Endothelial cell of umbilical vein (primary cell): ENCODE data around the gene ARHGAP21. TPM values are rescaled to one million over a fixed set of nuclear protein-coding genes. Genes with fewer than 3 reads are reported as not detected.

Source experiments
- BruUV-seq: library from RNA; stranded (reverse); fragments of 400-500 nt; replicated peaks from 2 replicates; lab custom pipeline; 2021; lab: Mats Ljungman, UMichigan
- CTCF ChIA-PET: fragments of 300-600, 350-600 bp; sonication (Branson Sonifier 250); formaldehyde crosslinking; loops from one replicate; lab custom pipeline; 2021; ENCODE audit warnings: antibody characterized with exemption, inconsistent platforms; lab: Charles Lee
- POLR2A ChIA-PET: fragments of 300-600, 350-600 bp; sonication (Branson Sonifier 250); formaldehyde crosslinking; loops from one replicate; lab custom pipeline; 2021; ENCODE audit warnings: antibody characterized with exemption, inconsistent platforms; lab: Charles Lee
- DNase-seq: peaks from one replicate; pipeline ENCODE4 v3.0.0-alpha.2; 2011; ENCODE audit warnings: low read depth, low spot score
- FAIRE-seq: peaks from 2 replicates; lab custom pipeline; 2011; peaks lifted over from hg19 to GRCh38; lab: Jason Lieb, UNC
- H2AFZ ChIP-seq: 2 replicates; pipeline ENCODE4 v1.6.0; 2012; ENCODE audit warnings: low read depth, low read length, control low read depth, inconsistent platforms
- H3K27ac ChIP-seq: 2 replicates; pipeline ENCODE4 v1.5.1; 2011; ENCODE audit warnings: low read depth, mild to moderate bottlenecking, control low read depth, low read length, moderate library complexity; ENCODE audit not compliant: insufficient read depth
- H3K27me3 ChIP-seq, 2 experiments: 2 replicates each; pipeline versions ENCODE4 v1.6.0 to v1.6.1; 2011; ENCODE audit warnings: low read length in 2 of 2, mixed read lengths in 1 of 2; ENCODE audit not compliant: control insufficient read depth in 2 of 2, insufficient read depth in 2 of 2
- H3K36me3 ChIP-seq, 2 experiments: 2 replicates in 1 of 2; 3 replicates in 1 of 2; pipeline ENCODE4 v1.5.1; 2011; ENCODE audit warnings: low read length in 2 of 2, mild to moderate bottlenecking in 1 of 2, moderate library complexity in 1 of 2; ENCODE audit not compliant: control insufficient read depth in 2 of 2, insufficient read depth in 2 of 2; ENCODE audit errors: extremely low read depth in 1 of 2
- H3K4me1 ChIP-seq: 3 replicates; pipeline ENCODE4 v1.5.1; 2011; ENCODE audit warnings: mild to moderate bottlenecking, low read length; ENCODE audit not compliant: control insufficient read depth, insufficient read depth; ENCODE audit errors: extremely low read depth
- H3K4me2 ChIP-seq: 2 replicates; pipeline ENCODE4 v1.6.1; 2011; ENCODE audit warnings: low read length, control low read depth, mixed read lengths; ENCODE audit not compliant: insufficient read depth
- H3K4me3 ChIP-seq, 3 experiments: fragments of 200-600 bp in 1 of 3; sonication (generic), shearing (Covaris generic) in 1 of 3; replicated peaks in 1 of 3; 2 replicates each; pipeline ENCODE4 v1.5.1; 2011 to 2016; ENCODE audit warnings: control low read depth in 3 of 3, low read length in 3 of 3, mild to moderate bottlenecking in 2 of 3, inconsistent platforms in 1 of 3, low read depth in 1 of 3, moderate library complexity in 1 of 3; ENCODE audit not compliant: insufficient read depth in 1 of 3
- H3K79me2 ChIP-seq: 2 replicates; pipeline ENCODE4 v1.6.0; 2012; ENCODE audit warnings: low read length, inconsistent platforms; ENCODE audit not compliant: control insufficient read depth, insufficient read depth
- H3K9ac ChIP-seq: replicated peaks from 2 replicates; pipeline ENCODE3; 2011; ENCODE audit warnings: low read length, control low read depth; ENCODE audit not compliant: insufficient read depth; ENCODE audit errors: extremely low read depth
- H3K9me1 ChIP-seq: replicated peaks from 3 replicates; pipeline ENCODE4 v1.6.0; 2011; ENCODE audit warnings: mild to moderate bottlenecking, low read length; ENCODE audit not compliant: control insufficient read depth, insufficient read depth; ENCODE audit errors: extremely low read depth
- H3K9me3 ChIP-seq: replicated peaks from 2 replicates; pipeline ENCODE4 v1.5.1; 2012; ENCODE audit warnings: low read length, inconsistent platforms; ENCODE audit not compliant: control insufficient read depth, insufficient read depth
- H4K20me1 ChIP-seq: replicated peaks from 2 replicates; pipeline ENCODE3; 2011; ENCODE audit warnings: mild to moderate bottlenecking, low read length; ENCODE audit not compliant: control insufficient read depth, insufficient read depth; ENCODE audit errors: extremely low read depth
- CTCF ChIP-seq, 2 donors: IDR thresholded peaks; 1 replicate in 1 of 2; 2 replicates in 1 of 2; pipeline ENCODE4 v1.5.1; 2011; ENCODE audit warnings: low read length in 2 of 2, mild to moderate bottlenecking in 2 of 2, moderate library complexity in 2 of 2, control low read depth in 1 of 2, inconsistent platforms in 1 of 2, low read depth in 1 of 2; ENCODE audit not compliant: insufficient read depth in 1 of 2; ENCODE audit errors: extremely low read depth in 1 of 2
- EZH2 ChIP-seq: IDR thresholded peaks from 2 replicates; pipeline ENCODE4 v1.6.1; 2012; ENCODE audit warnings: borderline replicate concordance, low read depth, mild to moderate bottlenecking, moderate library complexity, low read length, inconsistent platforms; ENCODE audit not compliant: severe bottlenecking
- FOS ChIP-seq: IDR thresholded peaks from 2 replicates; pipeline ENCODE4 v1.6.1; 2011; ENCODE audit warnings: mild to moderate bottlenecking, low read length, moderate library complexity, borderline replicate concordance; ENCODE audit not compliant: insufficient read depth
- GATA2 ChIP-seq: IDR thresholded peaks from 2 replicates; pipeline ENCODE4 v1.7.0; 2011; ENCODE audit warnings: low read depth, mild to moderate bottlenecking, moderate library complexity, mixed read lengths, low read length; ENCODE audit not compliant: insufficient read length, insufficient read depth
- JUN ChIP-seq: IDR thresholded peaks from 2 replicates; pipeline ENCODE4 v1.6.1; 2011; ENCODE audit warnings: borderline replicate concordance, low read depth; ENCODE audit not compliant: insufficient read length, insufficient read depth
- MAX ChIP-seq: IDR thresholded peaks from 2 replicates; pipeline ENCODE4 v1.6.1; 2011; ENCODE audit not compliant: insufficient read depth, insufficient read length
- MYC ChIP-seq: IDR thresholded peaks from one replicate; pipeline ENCODE4 v1.6.1; 2011; ENCODE audit warnings: mild to moderate bottlenecking, low read depth, low read length
- POLR2A ChIP-seq: IDR thresholded peaks from 2 replicates; pipeline ENCODE4 v1.6.1; 2012; ENCODE audit warnings: low read depth, mild to moderate bottlenecking, control low read depth, low read length
- POLR2AphosphoS5 ChIP-seq: IDR thresholded peaks from 2 replicates; pipeline ENCODE4 v1.6.1; 2012; ENCODE audit warnings: low read depth, mild to moderate bottlenecking, control low read depth, low read length, moderate library complexity; ENCODE audit not compliant: insufficient read depth
- dilution Hi-C: fragments of 300-500 bp; cut with MboI; formaldehyde crosslinking; loops from one replicate; pipeline ENCODE4 v1.15.0; 2019; ENCODE audit warnings: low sequenced_read_pairs; ENCODE audit not compliant: extremely low pct_ligation_motif_present
- intact Hi-C: fragments of 100-400 bp; cut with micrococcal nuclease; formaldehyde crosslinking; loops from one replicate; pipeline ENCODE4 v1.10.0; 2022
- polyA plus RNA-seq, 4 experiments: library from polyadenylated mRNA; depleted of rRNA in 3 of 4; stranded (reverse) in 3 of 4; unstranded in 1 of 4; fragments of >200 nt; gene quantifications; 2 replicates each; pipeline versions ENCODE4 v1.2.1 to v1.2.3, GENCODE V29; 2011 to 2012; ENCODE audit warnings: missing spikeins in 1 of 4
- small RNA-seq: library from RNA; depleted of rRNA; stranded (forward); fragments of <200 nt; gene quantifications from one replicate; pipeline ENCODE3, GENCODE V24; 2012; ENCODE audit warnings: low replicate concordance, low read depth; ENCODE audit not compliant: insufficient read depth, insufficient read length
- total RNA-seq: library from RNA; stranded (reverse); gene quantifications from 2 replicates; pipeline ENCODE4 v1.2.3, GENCODE V29; 2021

Gene ARHGAP21
- total and polyA plus RNA-seq, 2 donors (not counting 3 experiments of a cell fraction or from before 2014, with no cell fraction given): 29.5 to 97.8 TPM

DNA sequence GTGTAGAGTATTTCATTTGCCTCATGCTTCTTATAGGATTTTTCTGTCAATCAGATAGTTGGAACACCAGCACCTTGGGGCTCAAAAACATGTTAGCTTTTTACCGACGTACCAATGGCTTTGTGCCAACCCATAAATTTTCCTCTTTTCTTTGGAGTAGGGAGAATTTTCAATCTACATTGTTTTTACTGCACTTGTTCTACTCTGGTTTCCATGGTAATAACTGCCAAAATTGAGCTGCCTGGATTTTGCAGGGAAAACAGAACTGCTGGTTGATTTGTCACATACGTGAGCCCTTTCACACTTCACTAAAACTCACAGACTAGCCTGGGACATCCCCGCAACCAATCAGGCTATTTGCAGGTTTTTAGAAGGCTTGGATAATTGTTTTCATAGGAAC lies 189.7 kb downstream of the ARHGAP21 start:
- intact Hi-C loops (no loop called here), dilution Hi-C loops (no loop called here)
- Histone ChIP-seq H3K9me3 (no peaks in the 10 kb centered on the region), H3K4me1 (no peaks in the 10 kb centered on the region), H3K9ac (no peak overlapping the region), H3K4me2 (no peak overlapping the region), H3K9me1 (no peaks in the 10 kb centered on the region), H3K4me3 (no peak overlapping the region), H2AFZ (no peak overlapping the region), H4K20me1 (no peaks in the 10 kb centered on the region), H3K27ac (no peak overlapping the region), H3K36me3 (no peaks in the 10 kb centered on the region), H3K79me2 (no peaks in the 10 kb centered on the region), H3K27me3 (no peaks in the 10 kb centered on the region)
- ChIA-PET CTCF (no interaction called here), POLR2A (no interaction called here)
- DNase-seq (no peak), FAIRE-seq (no peak)
- no peak for TF ChIP-seq MYC
- TF ChIP-seq POLR2A: no peak
- TF ChIP-seq POLR2AphosphoS5: no peak
- no peak for TF ChIP-seq JUN
- TF ChIP-seq GATA2: no peak
- no peak for TF ChIP-seq EZH2
- no peak for TF ChIP-seq FOS
- TF ChIP-seq CTCF (IDR thresholded peaks at IDR 0.05; ENCODE audit: extremely low read depth in 1 of 2, insufficient read depth in 1 of 2, low read depth in 1 of 2, low read length in 2 of 2): no peak
- no peak for TF ChIP-seq MAX
- BruUV-seq: no TSS peak

Small RNA genes lying within 50 kb of the gene (small RNA-seq; reads per million reads assigned to genes)
- not detected for gene RNA5SP305

Other genes starting within 250 kb of the ARHGAP21 start
- 24.2 and 27.0 TPM in 2 replicates for gene PRTFDC1, start 228.7 kb upstream of the ARHGAP21 start, total RNA-seq
- gene PRTFDC1, start 228.7 kb upstream of the ARHGAP21 start, polyA plus RNA-seq: 12.7 and 22.0 TPM in 2 replicates